Right lobe of liver (tissue), 6 donors: ENCODE data around the gene CUEDC1. TPM values are rescaled to one million over a fixed set of nuclear protein-coding genes. Genes with fewer than 3 reads are reported as not detected.

Experiments used
- ATAC-seq, 4 donors: fragments of 200-7000 bp; cut with Tn5 transposase; one replicate each; pipeline ENCODE4 v1.9.1; 2020; ENCODE audit warnings: mild to moderate bottlenecking in 4 of 4, moderate library complexity in 4 of 4
- DNase-seq, 3 donors: peaks; one replicate each; pipeline ENCODE4 v3.0.0-alpha.2; 2020
- H3K27ac ChIP-seq, 3 donors: fragments of 200-600 bp; one replicate each; pipeline ENCODE4 v1.8.0; 2022
- H3K27me3 ChIP-seq, 2 donors: fragments of 200-600 bp; one replicate each; pipeline ENCODE4 v1.8.0; 2022
- H3K36me3 ChIP-seq, 4 donors: fragments of 200-600 bp; sonication (generic) in 1 of 4; one replicate each; pipeline versions ENCODE4 v1.5.1 to v1.8.0; 2017 to 2022; ENCODE audit warnings: control low read depth in 1 of 4
- H3K4me1 ChIP-seq, 4 donors: fragments of 200-600 bp; sonication (generic) in 1 of 4; one replicate each; pipeline versions ENCODE4 v1.5.1 to v1.8.0; 2017 to 2022; ENCODE audit warnings: control low read depth in 1 of 4
- H3K4me3 ChIP-seq, 3 donors: fragments of 200-600 bp; one replicate each; pipeline ENCODE4 v1.8.0; 2022
- H3K9me3 ChIP-seq, 4 donors: fragments of 200-600 bp; sonication (generic) in 1 of 4; one replicate each; pipeline versions ENCODE4 v1.5.1 to v1.8.0; 2017 to 2022; ENCODE audit warnings: control low read depth in 1 of 4
- POLR2A ChIP-seq: fragments of 450-650 bp; IDR thresholded peaks from one replicate; pipeline ENCODE4 v1.6.1; 2017; ENCODE audit warnings: antibody characterized with exemption, mild to moderate bottlenecking
- WGBS: methylation state at CpG from one replicate; pipeline ENCODE4 v1.1.6; 2018; ENCODE audit warnings: low coverage, low lambda C conversion rate; ENCODE audit not compliant: insufficient coverage; ENCODE audit errors: missing lambda C conversion rate; 5-methylcytosine and 5-hydroxymethylcytosine counted together
- intact Hi-C, 2 donors: fragments of 100-400 bp; cut with DNase I; formaldehyde crosslinking; loops; one replicate each; pipeline versions ENCODE4 v1.11.2 to v1.14.1; 2022
- total RNA-seq, 6 experiments: library from RNA; depleted of rRNA in 2 of 6; stranded (reverse); fragments of >200 nt in 2 of 6; fragmentation: NEBNext Ultra II Directional in 3 of 6; extraction: Animal tissue kit (Norgen Biotek cat#: 25700) in 3 of 6; gene quantifications; one replicate each; pipeline versions ENCODE4 v1.1.0 to v1.2.4, GENCODE V29; 2016 to 2023
- TF ChIP-seq, protein P1 (sequence below), 4 donors: fragments of 200-600 bp in 3 of 4; fragments of 450-650 bp in 1 of 4; IDR thresholded peaks; one replicate each; pipeline versions ENCODE4 v1.5.1 to v1.8.0; 2016 to 2022; ENCODE audit warnings: antibody characterized with exemption in 4 of 4, mild to moderate bottlenecking in 2 of 4
- donor health status: DM: no; HTN: yes; CAD: no.
- donor health status: DM: no; HTN: no; CAD: no.
- donor health status: DM: no; HTN: no; CAD: no.
- donor health status: DM: no; HTN: yes; CAD: no.
- donor health status: DM: no; HTN: yes; CAD: no.

CUEDC1 gene
- total RNA-seq, 6 experiments from 2014 or later, result 4.0 to 8.5 (median 5.5) TPM

- Histone ChIP-seq H3K27me3 (no peaks in the 10 kb centered on the region), H3K4me3 (no peak overlapping the region), H3K27ac (no peak overlapping the region), H3K9me3 (no peaks in the 10 kb centered on the region), H3K36me3 (no peaks in the 10 kb centered on the region), H3K4me1 (peaks cover 0 to 17% (median 3%) of the 10 kb centered on the region in 4 donors)
- 90% methylated on average over 3 of the region's 3 CpGs for WGBS
- peak in 1 of 3 donors; percentile 12 for DNase-seq
- TF ChIP-seq POLR2A, result no peak
- TF ChIP-seq, protein P1, sequence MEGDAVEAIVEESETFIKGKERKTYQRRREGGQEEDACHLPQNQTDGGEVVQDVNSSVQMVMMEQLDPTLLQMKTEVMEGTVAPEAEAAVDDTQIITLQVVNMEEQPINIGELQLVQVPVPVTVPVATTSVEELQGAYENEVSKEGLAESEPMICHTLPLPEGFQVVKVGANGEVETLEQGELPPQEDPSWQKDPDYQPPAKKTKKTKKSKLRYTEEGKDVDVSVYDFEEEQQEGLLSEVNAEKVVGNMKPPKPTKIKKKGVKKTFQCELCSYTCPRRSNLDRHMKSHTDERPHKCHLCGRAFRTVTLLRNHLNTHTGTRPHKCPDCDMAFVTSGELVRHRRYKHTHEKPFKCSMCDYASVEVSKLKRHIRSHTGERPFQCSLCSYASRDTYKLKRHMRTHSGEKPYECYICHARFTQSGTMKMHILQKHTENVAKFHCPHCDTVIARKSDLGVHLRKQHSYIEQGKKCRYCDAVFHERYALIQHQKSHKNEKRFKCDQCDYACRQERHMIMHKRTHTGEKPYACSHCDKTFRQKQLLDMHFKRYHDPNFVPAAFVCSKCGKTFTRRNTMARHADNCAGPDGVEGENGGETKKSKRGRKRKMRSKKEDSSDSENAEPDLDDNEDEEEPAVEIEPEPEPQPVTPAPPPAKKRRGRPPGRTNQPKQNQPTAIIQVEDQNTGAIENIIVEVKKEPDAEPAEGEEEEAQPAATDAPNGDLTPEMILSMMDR (IDR thresholded peaks at IDR 0.05), result no peak
- intact Hi-C loops, result no loop called here
- no peak for ATAC-seq
Observed at GRCh38 chr17:57957886-57958285, 2.7 kb upstream of the CUEDC1 start.

DNA sequence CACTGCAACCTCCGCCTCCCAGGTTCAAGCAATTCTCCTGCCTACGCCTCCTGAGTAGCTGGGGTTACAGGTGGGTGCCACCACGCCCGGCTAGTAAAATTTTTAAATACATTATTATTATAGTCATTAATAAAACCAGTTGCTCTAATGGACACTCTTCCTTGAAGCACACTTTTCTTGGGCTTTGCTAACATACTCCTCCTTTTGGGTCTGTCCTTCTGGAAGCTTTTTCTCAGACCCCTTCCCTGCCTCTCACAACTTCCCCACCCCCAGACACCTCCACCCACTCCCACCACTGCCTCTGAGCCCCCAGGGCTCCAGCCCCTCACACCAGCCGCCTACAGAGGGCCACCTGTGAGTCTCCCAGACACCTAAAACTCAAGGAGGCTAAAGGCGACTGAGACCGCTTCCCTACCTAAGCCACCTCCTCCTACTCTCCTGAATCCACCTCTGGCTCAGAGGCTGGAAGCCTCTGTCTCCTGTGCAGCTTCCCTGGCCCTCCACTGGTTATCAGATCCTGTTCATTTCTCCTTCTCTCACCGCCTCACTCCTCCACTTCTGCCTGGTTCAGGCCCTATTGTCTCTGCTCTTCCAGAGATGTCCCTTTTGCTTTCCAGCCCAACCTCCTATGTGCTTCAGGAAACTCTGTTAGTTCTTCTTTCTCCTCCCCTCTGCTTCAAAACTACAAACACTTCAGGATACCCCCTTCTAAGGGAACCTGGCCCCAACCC lies 2.1 kb upstream of the CUEDC1 start:
- Histone ChIP-seq H3K36me3 (no peaks in the 10 kb centered on the region), H3K27ac (no peak overlapping the region), H3K9me3 (no peaks in the 10 kb centered on the region), H3K27me3 (no peaks in the 10 kb centered on the region), H3K4me1 (peaks cover 0 to 21% (median 3%) of the 10 kb centered on the region in 4 donors), H3K4me3 (no peak overlapping the region)
- WGBS, result 93% methylated on average over 6 of the region's 8 CpGs
- intact Hi-C loops, result no loop called here
- no peak for ATAC-seq
- DNase-seq, result peak in 1 of 3 donors; percentile 33
- no peak for TF ChIP-seq POLR2A
- TF ChIP-seq, protein P1 (IDR thresholded peaks at IDR 0.05), result no peak

DNA sequence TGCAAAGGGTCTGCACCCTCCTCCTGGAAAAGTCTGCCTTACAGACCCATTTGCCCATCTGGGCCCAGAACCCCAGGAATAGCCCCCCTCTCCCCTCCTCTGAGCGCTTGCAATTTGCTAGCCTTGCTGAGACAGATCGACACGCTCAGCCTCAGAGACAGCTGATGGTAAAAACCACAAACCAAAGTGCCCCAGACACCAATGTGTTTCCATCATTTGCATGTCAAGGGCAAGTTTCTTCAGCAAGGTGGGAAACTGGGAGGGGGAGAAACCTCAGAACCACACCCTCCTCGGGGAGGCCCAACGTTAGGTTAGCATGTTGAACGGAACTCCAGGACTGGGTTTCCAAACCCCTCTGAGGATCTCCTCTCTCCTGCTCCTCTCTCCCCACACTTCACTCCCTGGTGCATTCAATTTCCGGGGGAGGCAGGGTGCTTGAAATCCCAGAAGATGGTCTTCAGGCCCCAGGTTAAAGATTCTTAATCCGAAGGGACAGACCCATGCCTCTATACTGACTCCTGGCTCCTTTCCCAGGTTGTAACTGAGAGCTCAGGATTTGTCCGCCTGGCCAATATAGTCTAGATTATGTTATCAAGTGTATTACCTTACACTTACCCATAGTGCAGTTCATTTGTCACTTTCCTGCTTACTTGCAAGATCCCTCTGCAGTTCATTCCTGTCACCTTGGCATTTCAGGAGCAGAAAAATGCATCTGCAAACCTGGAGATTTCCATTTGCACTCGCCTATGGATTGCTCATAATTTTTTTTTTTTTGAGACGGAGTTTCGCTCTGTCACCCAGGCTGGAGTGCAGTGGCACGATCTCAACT lies 1.3 kb upstream of the CUEDC1 start:
- ATAC-seq (no peak), DNase-seq (no peak)
- H3K4me3 ChIP-seq, result no peak overlapping the region
- H3K27ac ChIP-seq, result no peak overlapping the region
- H3K4me1 ChIP-seq, result peaks cover 0 to 21% (median 3%) of the 10 kb centered on the region in 4 donors
- no peaks in the 10 kb centered on the region for H3K36me3 ChIP-seq
- TF ChIP-seq, protein P1 (IDR thresholded peaks at IDR 0.05), result no peak
- no peak for TF ChIP-seq POLR2A
- H3K27me3 ChIP-seq, result no peaks in the 10 kb centered on the region
- intact Hi-C loops, result no loop called here
- H3K9me3 ChIP-seq, result no peaks in the 10 kb centered on the region
- 60% methylated on average over 11 of the region's 13 CpGs for WGBS

DNA sequence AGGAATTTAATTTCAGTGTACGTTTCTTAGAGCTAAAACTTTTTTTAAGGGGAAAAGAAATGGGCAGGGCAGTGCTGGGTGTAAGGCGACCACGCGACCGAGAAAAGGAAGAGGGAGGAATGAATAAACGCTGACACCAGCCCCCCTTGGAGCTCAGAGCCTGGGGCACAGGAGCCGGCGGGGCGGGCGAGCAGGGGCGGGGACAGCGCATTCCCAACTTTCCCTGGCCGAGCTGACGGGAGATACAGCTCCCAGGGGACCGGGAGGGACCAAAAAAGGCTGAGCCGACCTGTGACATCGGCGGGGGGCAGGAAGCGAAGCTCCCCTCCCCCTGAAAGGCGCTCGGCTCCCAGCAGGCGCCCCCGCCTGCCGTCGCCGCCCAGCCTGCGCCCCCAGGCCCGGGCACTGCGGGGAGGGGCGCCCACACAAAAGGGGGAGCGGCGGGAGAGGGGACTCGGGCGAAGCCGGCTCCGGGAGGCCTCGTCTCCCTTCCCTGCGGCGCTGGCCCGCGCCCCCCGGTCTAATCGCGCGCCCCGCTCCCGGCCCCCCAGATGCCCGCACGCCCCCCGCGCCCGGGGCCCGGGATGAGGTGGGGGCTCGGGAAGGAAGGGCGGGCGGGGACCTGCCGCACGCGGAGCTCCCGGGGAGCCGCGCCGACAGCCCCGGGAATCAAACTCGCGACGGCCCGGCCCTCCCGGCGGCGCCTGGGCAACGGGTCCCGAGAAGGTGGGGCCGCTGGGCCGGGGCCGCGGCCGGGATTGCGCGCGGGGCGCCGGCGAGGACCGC lies 622 bp downstream of the CUEDC1 start:
- peak; percentile 38 to 50 (median 44) for ATAC-seq
- DNase-seq, result peak; percentile 60 to 66 (median 63)
- Histone ChIP-seq H3K27ac (peak overlapping the region; percentile 69 to 88 (median 84)), H3K9me3 (no peaks in the 10 kb centered on the region), H3K27me3 (no peaks in the 10 kb centered on the region), H3K4me1 (peaks cover 0 to 28% (median 3%) of the 10 kb centered on the region in 4 donors), H3K4me3 (peak overlapping the region; percentile 59 to 67 (median 66)), H3K36me3 (no peaks in the 10 kb centered on the region)
- intact Hi-C loops, result no loop called here
- WGBS, result 15% methylated on average over 6 of the region's 85 CpGs
- TF ChIP-seq, protein P1 (IDR thresholded peaks at IDR 0.05), result no peak
- no peak for TF ChIP-seq POLR2A
